C4-2B (cell line): Measurements from ENCODE around the gene ASF1A.

Experiments
- ZFX ChIP-seq: fragments of 450-650 bp; IDR thresholded peaks from 2 replicates; pipeline ENCODE4 v1.6.1; 2017
- TF ChIP-seq, protein P1 (sequence below): fragments of 450-650 bp; conservative IDR thresholded peaks from 2 replicates; pipeline ENCODE4 v1.5.1; 2017; ENCODE audit warnings: mild to moderate bottlenecking

DNA sequence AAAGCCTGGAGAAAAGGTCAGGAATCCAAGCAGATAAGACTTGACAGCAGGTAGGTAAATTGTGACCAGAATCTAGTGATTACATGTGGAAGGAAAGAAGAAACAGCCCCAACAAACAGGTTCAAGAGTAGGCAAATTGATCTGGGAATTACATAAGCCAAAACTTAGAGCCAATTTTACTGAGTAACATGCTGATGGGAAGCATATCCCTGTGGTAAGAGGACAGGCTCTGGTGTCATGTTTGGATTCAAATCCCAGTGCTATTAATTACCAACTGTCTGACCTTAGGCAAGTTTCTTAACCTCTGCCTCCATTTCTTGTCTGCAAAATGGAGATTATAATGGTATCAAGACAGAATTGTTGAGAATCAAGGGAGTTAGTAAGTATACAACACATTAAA is 20.6 kb downstream of the ASF1A start:
- TF ChIP-seq, protein P1, sequence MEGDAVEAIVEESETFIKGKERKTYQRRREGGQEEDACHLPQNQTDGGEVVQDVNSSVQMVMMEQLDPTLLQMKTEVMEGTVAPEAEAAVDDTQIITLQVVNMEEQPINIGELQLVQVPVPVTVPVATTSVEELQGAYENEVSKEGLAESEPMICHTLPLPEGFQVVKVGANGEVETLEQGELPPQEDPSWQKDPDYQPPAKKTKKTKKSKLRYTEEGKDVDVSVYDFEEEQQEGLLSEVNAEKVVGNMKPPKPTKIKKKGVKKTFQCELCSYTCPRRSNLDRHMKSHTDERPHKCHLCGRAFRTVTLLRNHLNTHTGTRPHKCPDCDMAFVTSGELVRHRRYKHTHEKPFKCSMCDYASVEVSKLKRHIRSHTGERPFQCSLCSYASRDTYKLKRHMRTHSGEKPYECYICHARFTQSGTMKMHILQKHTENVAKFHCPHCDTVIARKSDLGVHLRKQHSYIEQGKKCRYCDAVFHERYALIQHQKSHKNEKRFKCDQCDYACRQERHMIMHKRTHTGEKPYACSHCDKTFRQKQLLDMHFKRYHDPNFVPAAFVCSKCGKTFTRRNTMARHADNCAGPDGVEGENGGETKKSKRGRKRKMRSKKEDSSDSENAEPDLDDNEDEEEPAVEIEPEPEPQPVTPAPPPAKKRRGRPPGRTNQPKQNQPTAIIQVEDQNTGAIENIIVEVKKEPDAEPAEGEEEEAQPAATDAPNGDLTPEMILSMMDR, result no peak
- no peak for TF ChIP-seq ZFX
